ENCODE data around the gene UBA52.
"Not testable (repeated sequence)": the region's sequence is repeated elsewhere in the genome, so short reads cannot be mapped to it uniquely, and the experiment has no call there.

UBA52 gene

DNA sequence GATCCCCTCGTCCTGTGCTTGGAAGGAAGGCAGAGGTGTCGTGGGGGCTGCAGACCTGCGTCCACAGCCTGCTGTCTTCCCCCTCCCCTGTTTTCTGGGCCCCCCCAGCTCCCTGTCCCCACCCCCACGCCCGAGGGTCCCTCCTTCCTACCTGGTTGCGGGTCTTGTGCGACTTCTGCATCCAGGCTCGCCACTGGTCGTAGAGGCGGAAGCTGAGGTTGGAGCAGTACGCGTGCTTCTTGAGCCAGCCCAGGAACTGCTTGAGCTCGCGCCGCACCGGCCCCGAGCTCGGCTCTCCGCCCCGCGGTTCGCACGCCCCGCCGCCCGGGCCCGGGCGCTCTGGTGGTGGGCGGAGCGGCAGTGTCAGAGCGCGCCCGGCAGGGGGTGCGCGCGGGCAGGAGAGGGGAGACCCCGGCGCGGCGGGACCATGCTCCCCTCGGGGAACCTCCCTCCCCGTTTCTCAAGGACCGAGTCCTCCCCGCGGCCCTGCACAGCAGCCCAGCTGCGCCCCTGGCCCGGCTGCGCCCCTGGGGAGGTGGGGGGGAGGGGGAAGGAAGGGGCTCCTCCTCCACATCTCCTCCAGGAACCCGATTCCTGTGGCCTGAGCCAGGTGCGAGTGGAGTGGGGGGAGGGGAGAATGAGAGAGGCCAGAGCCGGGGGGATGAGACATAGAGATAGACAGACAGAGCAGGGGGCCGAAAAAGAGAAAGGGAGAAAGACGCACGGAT lies 22.6 kb downstream of the UBA52 start:
- TF ChIP-seq, protein P1, sequence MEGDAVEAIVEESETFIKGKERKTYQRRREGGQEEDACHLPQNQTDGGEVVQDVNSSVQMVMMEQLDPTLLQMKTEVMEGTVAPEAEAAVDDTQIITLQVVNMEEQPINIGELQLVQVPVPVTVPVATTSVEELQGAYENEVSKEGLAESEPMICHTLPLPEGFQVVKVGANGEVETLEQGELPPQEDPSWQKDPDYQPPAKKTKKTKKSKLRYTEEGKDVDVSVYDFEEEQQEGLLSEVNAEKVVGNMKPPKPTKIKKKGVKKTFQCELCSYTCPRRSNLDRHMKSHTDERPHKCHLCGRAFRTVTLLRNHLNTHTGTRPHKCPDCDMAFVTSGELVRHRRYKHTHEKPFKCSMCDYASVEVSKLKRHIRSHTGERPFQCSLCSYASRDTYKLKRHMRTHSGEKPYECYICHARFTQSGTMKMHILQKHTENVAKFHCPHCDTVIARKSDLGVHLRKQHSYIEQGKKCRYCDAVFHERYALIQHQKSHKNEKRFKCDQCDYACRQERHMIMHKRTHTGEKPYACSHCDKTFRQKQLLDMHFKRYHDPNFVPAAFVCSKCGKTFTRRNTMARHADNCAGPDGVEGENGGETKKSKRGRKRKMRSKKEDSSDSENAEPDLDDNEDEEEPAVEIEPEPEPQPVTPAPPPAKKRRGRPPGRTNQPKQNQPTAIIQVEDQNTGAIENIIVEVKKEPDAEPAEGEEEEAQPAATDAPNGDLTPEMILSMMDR (conservative IDR thresholded peaks at IDR 0.05; ENCODE audit: low read length): peak; percentile 45
- peak overlapping the region; percentile 48 for H3K4me3 ChIP-seq (ENCODE audit: low read length)
- DNase-seq (ENCODE audit: low read depth): peak; percentile 76

DNA sequence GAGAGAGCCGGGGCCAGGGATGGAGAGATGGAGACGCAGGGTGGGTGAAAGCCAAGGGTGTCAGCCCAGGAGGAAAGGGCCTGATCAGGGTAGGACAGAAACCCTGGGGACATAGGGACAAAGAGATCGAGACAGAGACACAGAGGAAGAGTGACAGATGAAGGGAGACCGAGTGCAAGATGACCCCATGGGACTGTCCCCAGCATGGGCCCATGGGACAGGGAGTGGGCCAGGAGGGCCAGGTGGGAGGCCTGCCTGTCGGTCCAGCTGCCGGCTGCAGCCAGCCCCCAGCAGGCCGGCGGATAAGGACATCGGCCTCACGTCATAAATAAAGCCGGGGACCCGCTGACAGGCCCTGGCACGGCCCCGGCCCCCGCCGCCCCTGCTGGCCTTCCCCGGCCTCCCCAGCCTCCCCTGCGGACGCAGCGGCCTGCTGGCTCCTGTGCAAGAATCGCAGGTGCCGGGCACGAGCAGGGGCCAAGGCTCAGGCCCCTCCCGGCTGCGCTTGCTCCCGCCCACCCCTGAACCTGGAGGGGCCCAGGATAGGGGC lies 23.2 kb downstream of the UBA52 start:
- peak overlapping the region; percentile 48 for H3K4me3 ChIP-seq (ENCODE audit: low read length)

DNA sequence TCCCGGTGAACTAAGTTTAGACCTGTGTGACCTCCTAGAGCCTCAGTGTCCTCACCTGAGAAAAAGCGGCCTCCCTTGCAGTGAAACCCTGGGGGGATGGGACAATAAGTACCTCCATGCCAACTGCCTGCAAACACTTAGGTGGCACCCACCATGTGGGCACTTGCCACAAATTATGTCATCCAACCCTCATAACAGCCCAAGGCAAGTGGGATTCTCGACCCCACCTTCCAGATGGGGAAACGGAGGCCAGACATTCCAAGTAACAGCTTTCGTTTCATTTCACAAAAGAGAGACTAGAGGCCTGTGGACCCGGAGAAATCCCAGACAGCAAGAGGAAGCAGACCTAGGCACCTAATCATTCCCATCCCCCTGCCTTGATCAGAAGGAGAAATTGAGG lies 23.8 kb downstream of the UBA52 start:
- no peak overlapping the region for H3K4me3 ChIP-seq (ENCODE audit: low read length)

More for the DNA sequence above, 23.2 kb downstream of the UBA52 start:
- no peak for DNase-seq (ENCODE audit: low read depth)
- TF ChIP-seq, protein P1 (conservative IDR thresholded peaks at IDR 0.05; ENCODE audit: low read length): no peak

DNA sequence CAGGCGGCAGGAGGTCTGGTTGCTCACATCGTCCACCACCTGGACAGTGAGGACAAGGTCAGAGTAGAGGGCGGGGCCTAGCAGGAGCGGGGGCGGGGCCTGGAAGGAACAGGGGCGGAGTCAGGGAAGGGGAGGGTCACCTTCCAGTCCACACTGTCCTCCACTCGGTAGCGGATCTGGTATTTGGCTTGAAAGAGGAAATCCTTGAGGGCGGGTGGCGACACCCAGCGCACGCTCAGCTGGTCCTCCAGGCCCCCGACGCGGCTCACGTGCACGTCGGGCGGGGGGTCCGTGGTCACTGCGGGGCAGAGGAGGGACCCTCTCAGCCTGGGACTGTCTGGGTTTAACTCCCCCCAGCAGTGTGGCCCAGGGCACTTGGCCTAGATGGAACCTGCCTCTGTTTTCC lies 25.1 kb downstream of the UBA52 start:
- H3K4me3 ChIP-seq (ENCODE audit: low read length): no peak overlapping the region
- DNase-seq (ENCODE audit: low read depth): peak; percentile 16
- TF ChIP-seq, protein P1 (conservative IDR thresholded peaks at IDR 0.05; ENCODE audit: low read length): no peak

More for the DNA sequence above, 23.8 kb downstream of the UBA52 start:
- TF ChIP-seq, protein P1 (conservative IDR thresholded peaks at IDR 0.05; ENCODE audit: low read length): no peak
- DNase-seq (ENCODE audit: low read depth): no peak

DNA sequence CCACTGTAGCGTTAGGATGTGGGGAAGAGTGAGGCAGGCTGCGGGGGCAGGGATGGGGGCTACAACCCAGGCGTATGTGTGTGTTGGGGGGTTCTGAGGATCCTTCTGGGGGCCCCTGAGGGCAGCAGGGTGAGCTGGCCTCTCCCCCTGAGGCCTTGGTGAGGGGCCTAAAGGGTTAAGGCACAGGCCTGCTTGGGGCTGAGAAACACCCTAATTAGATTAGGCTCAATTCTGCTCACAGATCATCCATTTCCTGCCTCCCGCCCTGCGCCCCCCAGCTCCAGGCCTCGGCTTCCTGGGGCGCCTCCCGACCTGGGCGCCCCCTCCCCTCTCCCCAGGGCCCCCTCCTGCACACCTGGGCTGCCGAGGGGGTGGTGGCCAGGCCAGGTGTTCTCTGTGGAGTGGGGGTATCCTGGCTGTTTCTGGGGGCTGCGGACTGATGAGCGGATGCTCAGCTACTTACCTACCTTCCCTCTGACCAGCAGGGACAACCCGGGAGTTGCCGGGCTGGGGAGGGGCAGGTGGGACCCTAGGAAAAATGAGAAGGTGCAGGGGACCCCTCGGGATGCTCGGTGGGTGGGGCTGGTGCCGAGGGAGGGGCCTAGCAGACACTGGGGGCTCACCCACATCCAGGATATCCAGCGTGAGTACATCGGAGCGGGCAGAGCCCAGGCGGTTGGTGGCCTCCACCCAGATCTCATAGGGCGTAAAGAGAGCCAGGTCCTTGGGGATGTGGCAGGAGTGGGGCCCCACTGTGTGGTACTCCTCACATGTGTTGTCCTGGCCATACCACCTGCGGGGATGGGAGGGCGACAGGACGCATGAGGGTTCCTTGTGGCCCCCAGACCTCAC lies 26.4 kb downstream of the UBA52 start:
- TF ChIP-seq, protein P1 (conservative IDR thresholded peaks at IDR 0.05; ENCODE audit: low read length): no peak
- no peak overlapping the region for H3K4me3 ChIP-seq (ENCODE audit: low read length)
- no peak for DNase-seq (ENCODE audit: low read depth)

DNA sequence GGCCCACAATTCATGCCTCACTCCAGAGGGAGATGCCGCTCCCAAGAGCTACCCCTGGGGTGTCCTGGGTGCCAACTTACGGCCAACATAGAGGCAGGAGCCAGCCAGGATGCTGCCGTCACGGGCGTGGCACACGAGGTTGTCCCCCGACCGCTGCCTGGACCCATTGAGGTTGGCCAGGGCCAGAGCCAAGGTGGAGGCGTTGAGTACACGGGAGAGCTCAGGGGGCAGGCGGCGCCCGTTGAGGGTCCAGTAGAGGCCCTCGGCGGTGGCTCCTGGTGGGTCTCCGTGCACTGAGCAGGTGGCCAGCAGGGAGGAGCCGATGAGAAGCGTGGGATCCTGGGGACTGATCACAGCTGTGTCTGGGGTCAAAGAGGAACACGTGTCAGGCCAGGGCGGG lies 27.8 kb downstream of the UBA52 start:
- TF ChIP-seq, protein P1 (conservative IDR thresholded peaks at IDR 0.05; ENCODE audit: low read length): no peak

DNA sequence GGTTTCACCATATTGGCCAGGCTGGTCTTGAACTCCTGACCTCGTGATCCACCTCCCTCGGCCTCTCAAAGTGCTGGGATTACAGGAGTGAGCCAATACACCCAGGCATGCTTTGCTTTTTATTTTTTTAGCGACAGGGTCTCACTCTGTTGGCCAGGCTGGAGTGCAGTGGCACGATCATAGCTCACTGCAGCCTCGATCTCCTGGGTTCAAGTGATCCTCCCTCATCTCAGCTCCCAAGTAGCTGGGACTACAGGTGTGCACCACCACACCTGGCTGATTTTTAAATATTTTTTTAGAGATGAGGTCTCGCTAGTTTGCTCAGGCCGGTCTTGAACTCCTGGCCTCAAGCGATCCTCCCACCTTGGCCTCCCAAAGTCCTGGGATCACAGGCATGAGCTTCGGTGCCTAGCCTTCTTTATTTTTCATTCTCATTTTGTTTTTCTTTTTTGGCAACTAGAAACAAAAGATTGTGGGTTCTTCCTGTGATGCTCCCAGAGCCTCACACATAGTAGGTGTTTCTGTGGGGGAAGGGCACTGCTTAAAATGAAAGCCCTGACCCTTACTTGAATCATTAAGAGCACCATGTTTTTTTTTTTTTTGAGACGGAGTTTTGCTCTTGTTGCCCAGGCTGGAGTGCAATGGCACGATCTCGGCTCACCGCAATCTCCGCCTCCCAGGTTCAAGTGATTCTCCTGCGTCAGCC lies 29.2 kb downstream of the UBA52 start:
- H3K4me3 ChIP-seq (ENCODE audit: low read length); DNase-seq (ENCODE audit: low read depth): not testable (repeated sequence)

More for the DNA sequence above, 27.8 kb downstream of the UBA52 start:
- no peak for DNase-seq (ENCODE audit: low read depth)
- no peak overlapping the region for H3K4me3 ChIP-seq (ENCODE audit: low read length)

Data from AG10803 (cell line).